Stimulated activated CD4-positive, alpha-beta T cell treated with anti-CD3 and anti-CD28 coated beads, TNF-alpha, amount 100 ng/mL, for 4 hours (primary cell): Measurements from ENCODE around the gene ZBTB40.

Experiments used
- DNase-seq, 3 experiments: peaks; one replicate each; pipeline ENCODE4 v3.0.0-alpha.2; 2020; ENCODE audit warnings: low read depth in 3 of 3

ZBTB40 gene

GRCh38 chr1:22507587-22507986, 55.9 kb downstream of the ZBTB40 start:
- no peak for DNase-seq

GRCh38 chr1:22508329-22508728, 56.7 kb downstream of the ZBTB40 start:
- no peak for DNase-seq

GRCh38 chr1:22508991-22509390, 57.3 kb downstream of the ZBTB40 start:
- DNase-seq = no peak

- no peak for DNase-seq
Observed at GRCh38 chr1:22509815-22510214, 58.2 kb downstream of the ZBTB40 start.

- no peak for DNase-seq
Observed at GRCh38 chr1:22512873-22513272, 61.2 kb downstream of the ZBTB40 start.

GRCh38 chr1:22516906-22517571, 65.4 kb downstream of the ZBTB40 start:
- DNase-seq = no peak

GRCh38 chr1:22517956-22518355, 66.3 kb downstream of the ZBTB40 start:
- DNase-seq = no peak

- no peak for DNase-seq
Observed at GRCh38 chr1:22518379-22518778, 66.7 kb downstream of the ZBTB40 start.

- DNase-seq = no peak
Observed at GRCh38 chr1:22520871-22521270, 69.2 kb downstream of the ZBTB40 start.

GRCh38 chr1:22521692-22522091, 70.0 kb downstream of the ZBTB40 start:
- DNase-seq = no peak

GRCh38 chr1:22522221-22522743, 70.6 kb downstream of the ZBTB40 start:
- DNase-seq = no peak

GRCh38 chr1:22524481-22524880, 72.8 kb downstream of the ZBTB40 start:
- DNase-seq = no peak

- DNase-seq = no peak
Observed at GRCh38 chr1:22525211-22525610, 73.6 kb downstream of the ZBTB40 start.

GRCh38 chr1:22525646-22526045, 74.0 kb downstream of the ZBTB40 start:
- no peak for DNase-seq

- no peak for DNase-seq
Observed at GRCh38 chr1:22526098-22526497, 74.4 kb downstream of the ZBTB40 start.

GRCh38 chr1:22526677-22527076, 75.0 kb downstream of the ZBTB40 start:
- DNase-seq = no peak

- no peak for DNase-seq
Observed at GRCh38 chr1:22527122-22527521, 75.5 kb downstream of the ZBTB40 start.

GRCh38 chr1:22527555-22528296, 76.1 kb downstream of the ZBTB40 start:
- DNase-seq = no peak

- DNase-seq = no peak
Observed at GRCh38 chr1:22528451-22528850, 76.8 kb downstream of the ZBTB40 start.

GRCh38 chr1:22529901-22530621, 78.4 kb downstream of the ZBTB40 start:
- no peak for DNase-seq

GRCh38 chr1:22530715-22531114, 79.1 kb downstream of the ZBTB40 start:
- no peak for DNase-seq

GRCh38 chr1:22531251-22531650, 79.6 kb downstream of the ZBTB40 start:
- DNase-seq = no peak
